Measurements from ENCODE around the gene PPFIA4.

Gene PPFIA4

DNA sequence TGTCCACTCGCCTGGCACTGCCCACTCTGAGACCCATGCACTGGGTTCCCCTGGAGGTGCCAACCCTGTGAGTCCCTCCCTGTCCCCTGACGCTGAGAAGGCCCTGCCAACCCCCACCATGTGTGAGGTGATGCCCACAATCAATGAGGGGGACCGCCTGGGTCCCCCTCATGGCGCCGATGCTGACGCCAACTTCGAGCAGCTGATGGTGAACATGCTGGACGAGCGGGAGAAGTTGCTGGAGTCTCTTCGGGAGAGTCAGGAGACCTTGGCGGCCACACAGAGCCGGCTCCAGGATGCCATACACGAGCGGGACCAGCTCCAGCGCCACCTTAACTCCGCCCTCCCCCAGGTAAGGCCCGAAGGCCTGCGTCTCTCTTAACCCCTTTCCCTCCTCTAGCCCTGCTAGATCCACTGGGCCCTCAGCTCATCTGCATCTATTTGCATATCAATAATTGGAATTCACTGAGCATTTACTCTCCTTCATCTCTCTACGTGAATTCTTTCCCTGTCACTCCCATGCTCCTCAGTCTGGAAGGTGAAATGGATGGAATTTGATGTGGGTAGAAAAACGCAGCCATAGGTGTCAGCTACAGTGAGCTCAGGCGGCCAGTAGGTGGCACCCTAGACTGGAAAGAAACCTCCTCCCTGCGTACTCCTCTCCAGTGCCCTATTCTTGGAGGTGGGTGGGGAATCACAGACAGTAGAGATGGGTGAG lies 12.8 kb downstream of the PPFIA4 start:
- TF ChIP-seq, protein P1, sequence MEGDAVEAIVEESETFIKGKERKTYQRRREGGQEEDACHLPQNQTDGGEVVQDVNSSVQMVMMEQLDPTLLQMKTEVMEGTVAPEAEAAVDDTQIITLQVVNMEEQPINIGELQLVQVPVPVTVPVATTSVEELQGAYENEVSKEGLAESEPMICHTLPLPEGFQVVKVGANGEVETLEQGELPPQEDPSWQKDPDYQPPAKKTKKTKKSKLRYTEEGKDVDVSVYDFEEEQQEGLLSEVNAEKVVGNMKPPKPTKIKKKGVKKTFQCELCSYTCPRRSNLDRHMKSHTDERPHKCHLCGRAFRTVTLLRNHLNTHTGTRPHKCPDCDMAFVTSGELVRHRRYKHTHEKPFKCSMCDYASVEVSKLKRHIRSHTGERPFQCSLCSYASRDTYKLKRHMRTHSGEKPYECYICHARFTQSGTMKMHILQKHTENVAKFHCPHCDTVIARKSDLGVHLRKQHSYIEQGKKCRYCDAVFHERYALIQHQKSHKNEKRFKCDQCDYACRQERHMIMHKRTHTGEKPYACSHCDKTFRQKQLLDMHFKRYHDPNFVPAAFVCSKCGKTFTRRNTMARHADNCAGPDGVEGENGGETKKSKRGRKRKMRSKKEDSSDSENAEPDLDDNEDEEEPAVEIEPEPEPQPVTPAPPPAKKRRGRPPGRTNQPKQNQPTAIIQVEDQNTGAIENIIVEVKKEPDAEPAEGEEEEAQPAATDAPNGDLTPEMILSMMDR (IDR thresholded peaks at IDR 0.05; ENCODE audit: borderline replicate concordance, extremely low read depth, low read length, poor library complexity, severe bottlenecking), result peak; percentile 98
- TF ChIP-seq EZH2 (IDR thresholded peaks at IDR 0.05; ENCODE audit: borderline replicate concordance, low read depth, low read length, severe bottlenecking), result no peak
- Histone ChIP-seq H3K4me3 (ENCODE audit: low read depth in 1 of 2, low read length in 2 of 2) (no peak overlapping the region), H3K9ac (ENCODE audit: low read depth, low read length) (no peak overlapping the region), H2AFZ (ENCODE audit: low read depth, low read length) (no peak overlapping the region), H3K27ac (ENCODE audit: low read length) (no peak overlapping the region), H3K4me2 (ENCODE audit: insufficient read depth, low read length) (no peak overlapping the region), H3K4me1 (ENCODE audit: insufficient read depth, low read length) (no peaks in the 10 kb centered on the region), H3K27me3 (ENCODE audit: insufficient read depth, low read length, poor library complexity) (peaks cover 16% of the 10 kb centered on the region), H3K36me3 (ENCODE audit: insufficient read depth, low read length) (no peaks in the 10 kb centered on the region), H4K20me1 (ENCODE audit: insufficient read depth, low read length) (no peaks in the 10 kb centered on the region; the same call in 1 of the 2 replicates), H3K79me2 (ENCODE audit: insufficient read depth, low read length) (no peaks in the 10 kb centered on the region), H3K9me3 (ENCODE audit: insufficient read depth, low read length, severe bottlenecking) (no peaks in the 10 kb centered on the region)
- ATAC-seq (ENCODE audit: insufficient read depth, low read depth), result peak; percentile 96
- peak; percentile 71 for DNase-seq

DNA sequence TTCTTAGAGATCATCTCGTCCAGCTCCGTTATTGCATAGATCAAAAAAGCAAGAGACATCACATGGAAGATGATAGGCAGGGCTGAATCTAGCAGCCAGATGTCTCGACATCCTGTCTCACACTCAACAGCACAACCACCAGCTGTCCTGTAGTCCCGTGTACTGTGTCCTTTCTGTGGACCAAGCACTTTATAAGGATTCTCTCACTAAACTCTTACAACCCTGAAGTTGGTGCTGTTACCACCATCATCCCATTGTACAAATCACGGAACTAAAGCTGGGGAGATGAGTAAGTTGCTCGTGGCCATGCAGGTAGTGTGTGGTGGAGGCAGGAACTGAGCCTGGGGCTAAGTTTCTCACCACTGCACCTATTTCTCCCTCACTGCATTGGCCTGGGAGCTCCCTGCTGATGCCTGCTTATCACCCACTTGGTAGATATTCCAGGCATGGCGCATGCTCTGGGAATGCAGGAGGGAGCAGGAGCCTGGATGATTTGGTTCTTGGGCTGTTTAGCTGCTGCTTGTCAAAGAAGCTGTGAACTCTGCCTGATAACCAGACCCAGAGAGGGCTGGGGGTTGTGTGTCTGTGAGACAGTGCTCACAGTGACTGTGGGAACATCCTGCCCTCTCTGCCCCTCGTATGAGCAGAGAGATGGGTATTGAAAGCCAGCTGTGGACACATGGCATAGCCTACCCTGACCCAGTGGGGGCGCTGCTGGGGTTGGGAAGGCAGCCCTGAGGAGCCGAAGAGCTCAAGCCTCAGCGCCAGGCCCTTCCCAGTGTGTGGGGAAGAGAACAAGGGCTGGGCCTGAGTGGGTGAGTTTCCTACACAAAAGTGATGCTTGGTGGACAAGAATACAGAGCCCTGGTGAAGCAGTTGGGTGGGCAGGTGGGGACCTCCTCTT lies 13.6 kb downstream of the PPFIA4 start:
- Histone ChIP-seq H3K9ac (ENCODE audit: low read depth, low read length) (no peak overlapping the region), H2AFZ (ENCODE audit: low read depth, low read length) (no peak overlapping the region), H3K4me3 (ENCODE audit: low read depth in 1 of 2, low read length in 2 of 2) (no peak overlapping the region), H3K9me3 (ENCODE audit: insufficient read depth, low read length, severe bottlenecking) (no peaks in the 10 kb centered on the region), H3K79me2 (ENCODE audit: insufficient read depth, low read length) (no peaks in the 10 kb centered on the region), H3K27me3 (ENCODE audit: insufficient read depth, low read length, poor library complexity) (peaks cover 15% of the 10 kb centered on the region), H3K4me2 (ENCODE audit: insufficient read depth, low read length) (no peak overlapping the region), H3K27ac (ENCODE audit: low read length) (no peak overlapping the region), H3K4me1 (ENCODE audit: insufficient read depth, low read length) (no peaks in the 10 kb centered on the region), H4K20me1 (ENCODE audit: insufficient read depth, low read length) (no peaks in the 10 kb centered on the region; the same call in 1 of the 2 replicates), H3K36me3 (ENCODE audit: insufficient read depth, low read length) (no peaks in the 10 kb centered on the region)
- peak; percentile 17 for DNase-seq
- TF ChIP-seq, protein P1 (IDR thresholded peaks at IDR 0.05; ENCODE audit: borderline replicate concordance, extremely low read depth, low read length, poor library complexity, severe bottlenecking), result peak; percentile 40
- TF ChIP-seq EZH2 (IDR thresholded peaks at IDR 0.05; ENCODE audit: borderline replicate concordance, low read depth, low read length, severe bottlenecking), result no peak
- ATAC-seq (ENCODE audit: insufficient read depth, low read depth), result no peak

DNA sequence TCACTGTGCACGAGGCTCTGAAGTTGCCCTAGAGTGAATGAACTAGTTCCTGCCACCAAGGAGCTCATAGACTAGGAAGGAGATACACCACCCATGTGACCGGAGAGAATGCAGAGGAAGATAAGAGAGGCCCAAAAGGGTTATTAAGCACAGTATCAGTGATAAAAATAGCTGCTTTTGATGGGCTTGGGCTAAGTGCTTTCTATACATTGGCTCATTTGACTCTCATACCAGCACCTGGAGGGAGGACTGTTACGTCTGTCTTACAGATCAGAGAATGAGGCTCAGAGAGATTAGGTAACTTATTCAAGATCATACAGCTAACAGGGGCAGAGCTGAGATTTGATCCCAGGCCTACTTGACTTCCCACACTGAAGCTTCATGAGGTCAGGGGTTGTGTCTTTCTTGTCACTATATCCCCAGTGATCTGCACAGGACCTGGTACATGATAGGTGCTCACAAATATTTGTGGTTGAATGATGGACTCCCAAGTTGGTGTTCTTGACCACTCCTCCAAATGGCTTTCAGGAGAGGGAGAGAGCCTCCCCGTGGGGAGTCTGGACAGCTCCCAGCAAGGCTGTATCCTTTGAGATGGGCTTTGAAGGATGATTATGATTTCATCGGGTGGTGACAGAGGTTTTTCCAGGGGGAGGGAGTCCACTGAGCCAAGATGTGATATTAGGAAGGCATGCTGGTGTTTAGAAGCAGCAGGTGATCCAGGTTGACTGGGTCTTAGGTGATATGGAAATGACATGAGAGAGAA lies 14.4 kb downstream of the PPFIA4 start:
- no peaks in the 10 kb centered on the region for H3K4me1 ChIP-seq (ENCODE audit: insufficient read depth, low read length)
- no peak for DNase-seq
- ATAC-seq (ENCODE audit: insufficient read depth, low read depth), result no peak
- peaks cover 18% of the 10 kb centered on the region for H3K27me3 ChIP-seq (ENCODE audit: insufficient read depth, low read length, poor library complexity)
- H3K79me2 ChIP-seq (ENCODE audit: insufficient read depth, low read length), result no peaks in the 10 kb centered on the region
- H4K20me1 ChIP-seq (ENCODE audit: insufficient read depth, low read length), result no peaks in the 10 kb centered on the region; the same call in 1 of the 2 replicates
- no peak overlapping the region for H3K9ac ChIP-seq (ENCODE audit: low read depth, low read length)
- no peak overlapping the region for H3K27ac ChIP-seq (ENCODE audit: low read length)
- H3K4me2 ChIP-seq (ENCODE audit: insufficient read depth, low read length), result no peak overlapping the region
- no peak overlapping the region for H3K4me3 ChIP-seq (ENCODE audit: low read depth in 1 of 2, low read length in 2 of 2)
- H2AFZ ChIP-seq (ENCODE audit: low read depth, low read length), result no peak overlapping the region
- no peaks in the 10 kb centered on the region for H3K36me3 ChIP-seq (ENCODE audit: insufficient read depth, low read length)
- no peak for TF ChIP-seq EZH2 (IDR thresholded peaks at IDR 0.05; ENCODE audit: borderline replicate concordance, low read depth, low read length, severe bottlenecking)
- TF ChIP-seq, protein P1 (IDR thresholded peaks at IDR 0.05; ENCODE audit: borderline replicate concordance, extremely low read depth, low read length, poor library complexity, severe bottlenecking), result no peak
- H3K9me3 ChIP-seq (ENCODE audit: insufficient read depth, low read length, severe bottlenecking), result no peaks in the 10 kb centered on the region

All from DND-41 (cell line).